GM13977 (cell line): Measurements from ENCODE around the gene OVCH1.

ENCODE experiments used
- DNase-seq: peaks from one replicate; pipeline ENCODE4 v3.0.0; 2012; ENCODE audit warnings: low spot score
- CTCF ChIP-seq: IDR thresholded peaks from 2 replicates; pipeline ENCODE4 v1.5.1; 2012; ENCODE audit warnings: mild to moderate bottlenecking, control low read depth; ENCODE audit not compliant: insufficient read depth; ENCODE audit errors: extremely low read depth, missing control alignments
- in situ Hi-C: fragments of 300-500 bp; cut with MboI; formaldehyde crosslinking; loops from one replicate; pipeline ENCODE4 v1.12.0; 2022; ENCODE audit warnings: low sequenced_read_pairs, low pct_unique_long_range_greater_than_20kb, mixed read lengths, inconsistent platforms; ENCODE audit not compliant: unreplicated experiment

OVCH1 gene

GRCh38 chr12:29521951-29522350 lies 24.5 kb upstream of the OVCH1 start:
- DNase-seq, result no peak
- no peak for TF ChIP-seq CTCF
- in situ Hi-C loops, result no loop called here

- peak; percentile 59 for TF ChIP-seq CTCF
- peak; percentile 28 for DNase-seq
- in situ Hi-C loops, result no loop called here
These were observed 22.2 kb upstream of the OVCH1 start for GRCh38 chr12:29519585-29520182.

GRCh38 chr12:29518407-29518806 lies 20.9 kb upstream of the OVCH1 start:
- DNase-seq, result no peak
- in situ Hi-C loops, result no loop called here
- TF ChIP-seq CTCF, result no peak

GRCh38 chr12:29517264-29517663 lies 19.8 kb upstream of the OVCH1 start:
- in situ Hi-C loops, result no loop called here
- no peak for TF ChIP-seq CTCF
- no peak for DNase-seq

GRCh38 chr12:29516431-29516875 lies 19.0 kb upstream of the OVCH1 start:
- TF ChIP-seq CTCF, result no peak
- in situ Hi-C loops, result no loop called here
- no peak for DNase-seq

GRCh38 chr12:29510591-29511185 lies 13.2 kb upstream of the OVCH1 start:
- no peak for TF ChIP-seq CTCF
- DNase-seq, result no peak
- in situ Hi-C loops, result no loop called here

- TF ChIP-seq CTCF, result no peak
- in situ Hi-C loops, result no loop called here
- no peak for DNase-seq
These were observed 12.0 kb upstream of the OVCH1 start for GRCh38 chr12:29509503-29509902.
